Ovary (tissue), 3 donors: ENCODE results near the gene PTDSS2.
"Not testable (repeated sequence)": the region's sequence is repeated elsewhere in the genome, so short reads cannot be mapped to it uniquely, and the experiment has no call there.

Experiments used
- POLR2A ChIP-seq: fragments of 450-650 bp; IDR thresholded peaks from one replicate; pipeline ENCODE4 v1.6.1; 2017; ENCODE audit warnings: antibody characterized with exemption, mild to moderate bottlenecking, moderate library complexity
- TF ChIP-seq, protein P1 (sequence below), 3 donors: fragments of 450-650 bp in 2 of 3; fragments of 200-600 bp in 1 of 3; IDR thresholded peaks; one replicate each; pipeline versions ENCODE4 v1.5.1 to v1.8.0; 2016 to 2022; ENCODE audit warnings: antibody characterized with exemption in 3 of 3, mild to moderate bottlenecking in 1 of 3
- donor health status: DM: no; HTN: no; CAD: no.

- TF ChIP-seq, protein P1, sequence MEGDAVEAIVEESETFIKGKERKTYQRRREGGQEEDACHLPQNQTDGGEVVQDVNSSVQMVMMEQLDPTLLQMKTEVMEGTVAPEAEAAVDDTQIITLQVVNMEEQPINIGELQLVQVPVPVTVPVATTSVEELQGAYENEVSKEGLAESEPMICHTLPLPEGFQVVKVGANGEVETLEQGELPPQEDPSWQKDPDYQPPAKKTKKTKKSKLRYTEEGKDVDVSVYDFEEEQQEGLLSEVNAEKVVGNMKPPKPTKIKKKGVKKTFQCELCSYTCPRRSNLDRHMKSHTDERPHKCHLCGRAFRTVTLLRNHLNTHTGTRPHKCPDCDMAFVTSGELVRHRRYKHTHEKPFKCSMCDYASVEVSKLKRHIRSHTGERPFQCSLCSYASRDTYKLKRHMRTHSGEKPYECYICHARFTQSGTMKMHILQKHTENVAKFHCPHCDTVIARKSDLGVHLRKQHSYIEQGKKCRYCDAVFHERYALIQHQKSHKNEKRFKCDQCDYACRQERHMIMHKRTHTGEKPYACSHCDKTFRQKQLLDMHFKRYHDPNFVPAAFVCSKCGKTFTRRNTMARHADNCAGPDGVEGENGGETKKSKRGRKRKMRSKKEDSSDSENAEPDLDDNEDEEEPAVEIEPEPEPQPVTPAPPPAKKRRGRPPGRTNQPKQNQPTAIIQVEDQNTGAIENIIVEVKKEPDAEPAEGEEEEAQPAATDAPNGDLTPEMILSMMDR (IDR thresholded peaks at IDR 0.05), result not testable (repeated sequence)
- not testable (repeated sequence) for TF ChIP-seq POLR2A
Observed at GRCh38 chr11:401196-401595, 48.9 kb upstream of the PTDSS2 start.
